ENCODE data around the gene ADAMTS7. TPM values are rescaled to one million over a fixed set of nuclear protein-coding genes. Genes with fewer than 3 reads are reported as not detected.

Gene ADAMTS7
- total RNA-seq, 1 experiment from 2014 or later, result 23.1 TPM

- no peak overlapping the region for H3K9ac ChIP-seq (ENCODE audit: extremely low read depth, insufficient read length, low read length)
- no peak overlapping the region for H3K4ac ChIP-seq (ENCODE audit: low read depth, low read length)
- H3K14ac ChIP-seq (ENCODE audit: insufficient read depth, low read length), result no peak overlapping the region
- H4K8ac ChIP-seq (replicated peaks; ENCODE audit: insufficient read length, low read depth, low read length), result no peak overlapping the region
- WGBS (ENCODE audit: extremely low coverage, insufficient read length, low lambda C conversion rate), result no CpG with 5 or more reads among the region's 2 CpGs
- H3K79me1 ChIP-seq (ENCODE audit: insufficient read depth, low read depth, low read length, poor library complexity, severe bottlenecking), result no peaks in the 10 kb centered on the region
- no peaks in the 10 kb centered on the region for H3K9me3 ChIP-seq (ENCODE audit: control insufficient read depth, low read depth, low read length)
- H4K20me1 ChIP-seq (ENCODE audit: control insufficient read depth, insufficient read depth, insufficient read length), result no peaks in the 10 kb centered on the region
- 0 out of 2 replicates have a peak, but pooled peaks cover 2% of the 10 kb centered on the region for H3K4me1 ChIP-seq (ENCODE audit: insufficient read depth, low read length)
- H3K18ac ChIP-seq (ENCODE audit: insufficient read length, low read depth, low read length), result no peak overlapping the region
- no peak overlapping the region for H3T11ph ChIP-seq (ENCODE audit: low read length)
- Mint-ChIP-seq H3K4me3 (no peak overlapping the region), H3K27me3 (ENCODE audit: low read depth) (no peaks in the 10 kb centered on the region), H3K4me1 (peaks cover 0 to 10% of the 10 kb centered on the region in 2 experiments; a peak in 3 of 4 replicates), H3K9me3 (no peaks in the 10 kb centered on the region), H3K27ac (peak overlapping the region in 1 of 3 experiments; percentile 1; a peak in 2 of 7 replicates), H3K36me3 (ENCODE audit: insufficient read depth in 1 of 3, low read depth in 3 of 3) (no peaks in the 10 kb centered on the region)
- H4K5ac ChIP-seq (ENCODE audit: insufficient read length, low read depth, low read length), result no peak overlapping the region
- TF ChIP-seq, protein P1, sequence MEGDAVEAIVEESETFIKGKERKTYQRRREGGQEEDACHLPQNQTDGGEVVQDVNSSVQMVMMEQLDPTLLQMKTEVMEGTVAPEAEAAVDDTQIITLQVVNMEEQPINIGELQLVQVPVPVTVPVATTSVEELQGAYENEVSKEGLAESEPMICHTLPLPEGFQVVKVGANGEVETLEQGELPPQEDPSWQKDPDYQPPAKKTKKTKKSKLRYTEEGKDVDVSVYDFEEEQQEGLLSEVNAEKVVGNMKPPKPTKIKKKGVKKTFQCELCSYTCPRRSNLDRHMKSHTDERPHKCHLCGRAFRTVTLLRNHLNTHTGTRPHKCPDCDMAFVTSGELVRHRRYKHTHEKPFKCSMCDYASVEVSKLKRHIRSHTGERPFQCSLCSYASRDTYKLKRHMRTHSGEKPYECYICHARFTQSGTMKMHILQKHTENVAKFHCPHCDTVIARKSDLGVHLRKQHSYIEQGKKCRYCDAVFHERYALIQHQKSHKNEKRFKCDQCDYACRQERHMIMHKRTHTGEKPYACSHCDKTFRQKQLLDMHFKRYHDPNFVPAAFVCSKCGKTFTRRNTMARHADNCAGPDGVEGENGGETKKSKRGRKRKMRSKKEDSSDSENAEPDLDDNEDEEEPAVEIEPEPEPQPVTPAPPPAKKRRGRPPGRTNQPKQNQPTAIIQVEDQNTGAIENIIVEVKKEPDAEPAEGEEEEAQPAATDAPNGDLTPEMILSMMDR (conservative IDR thresholded peaks at IDR 0.05), result no peak
- H2BK15ac ChIP-seq (ENCODE audit: low read depth, low read length), result no peak overlapping the region
- H2AK5ac ChIP-seq (ENCODE audit: insufficient read length, low read length), result no peak overlapping the region
- H3K56ac ChIP-seq (ENCODE audit: insufficient read length, low read depth, low read length), result no peak overlapping the region
- H2BK20ac ChIP-seq (ENCODE audit: low read depth, low read length, poor library complexity, severe bottlenecking), result no peak overlapping the region
- no peak overlapping the region for H2BK120ac ChIP-seq (ENCODE audit: low read depth, low read length, poor library complexity, severe bottlenecking)
- H3K27me3 ChIP-seq (ENCODE audit: insufficient read depth, low read length), result no peaks in the 10 kb centered on the region
- H4K91ac ChIP-seq (ENCODE audit: insufficient read length, low read depth, low read length), result no peak overlapping the region
- H3K23ac ChIP-seq (ENCODE audit: insufficient read length, low read depth, low read length), result no peak overlapping the region
- DNase-seq, result no peak
- no peaks in the 10 kb centered on the region for H3K79me2 ChIP-seq (ENCODE audit: insufficient read depth, low read length)
- H3K4me2 ChIP-seq (ENCODE audit: insufficient read depth, insufficient read length, low read length), result no peak overlapping the region
- no peak overlapping the region for H3K27ac ChIP-seq (ENCODE audit: insufficient read length, low read depth, low read length)
- H2AFZ ChIP-seq (ENCODE audit: low read length), result no peak overlapping the region
- H2BK5ac ChIP-seq (ENCODE audit: insufficient read length, low read length), result no peak overlapping the region
- no peaks in the 10 kb centered on the region for H3K23me2 ChIP-seq (ENCODE audit: insufficient read length, low read depth, low read length, poor library complexity, severe bottlenecking)
- H2BK12ac ChIP-seq (ENCODE audit: insufficient read length, low read depth, low read length), result no peak overlapping the region
Measured at GRCh38 chr15:78828920-78829319, 17.7 kb upstream of the ADAMTS7 start.
